ENCODE results near the gene ARFRP1.

The ARFRP1 gene, protein sequence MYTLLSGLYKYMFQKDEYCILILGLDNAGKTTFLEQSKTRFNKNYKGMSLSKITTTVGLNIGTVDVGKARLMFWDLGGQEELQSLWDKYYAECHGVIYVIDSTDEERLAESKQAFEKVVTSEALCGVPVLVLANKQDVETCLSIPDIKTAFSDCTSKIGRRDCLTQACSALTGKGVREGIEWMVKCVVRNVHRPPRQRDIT

DNA sequence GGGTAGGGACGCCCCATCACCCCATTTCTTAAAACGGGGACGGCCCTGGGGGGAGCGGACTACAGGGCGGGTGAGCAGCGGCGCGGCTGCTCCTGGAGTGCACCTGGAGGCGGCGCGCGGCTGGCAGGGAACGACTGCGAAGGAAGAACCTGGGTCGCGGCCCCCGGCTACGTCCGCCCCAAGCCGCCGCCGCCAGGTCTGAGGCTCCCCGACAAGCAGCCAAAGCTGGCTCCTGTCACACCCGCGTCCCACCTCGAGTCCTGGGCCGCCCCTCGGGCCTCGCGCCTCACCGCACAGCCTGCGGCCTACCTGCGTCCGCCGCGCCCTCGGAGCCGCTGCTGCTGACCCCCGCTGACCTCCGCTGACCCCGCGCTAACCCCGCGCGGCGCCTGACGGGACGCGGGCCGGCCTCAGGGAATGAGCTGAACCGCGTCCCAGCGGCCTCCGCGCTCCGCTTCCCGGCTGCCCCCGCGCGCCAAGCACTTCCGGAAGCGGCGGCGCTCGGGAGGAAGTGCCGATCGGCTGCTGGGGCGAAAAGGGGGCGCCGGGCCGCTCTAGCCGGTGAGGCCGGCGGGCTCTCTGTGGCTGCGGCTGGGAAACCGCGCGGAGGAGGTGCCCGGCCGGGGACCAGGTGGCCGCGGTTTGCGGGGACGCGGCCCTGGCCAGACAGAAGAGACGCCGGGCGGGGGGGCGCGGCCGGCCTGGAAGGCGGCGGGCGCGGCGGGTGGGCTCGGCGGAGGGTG lies at the start of gene ARFRP1, which contains the start of gene ZGPAT:
Gene ARFRP1, minus strand, starts transcription at position 419 of the 743 bp plus-strand sequence. CDS start 885 bp downstream, outside the sequence.
Gene ZGPAT, plus strand, starts transcription at position 482 of the 743 bp plus-strand sequence. CDS start 542 bp downstream, outside the sequence.
- peak; percentile 82 for DNase-seq (ENCODE audit: low read depth)

DNA sequence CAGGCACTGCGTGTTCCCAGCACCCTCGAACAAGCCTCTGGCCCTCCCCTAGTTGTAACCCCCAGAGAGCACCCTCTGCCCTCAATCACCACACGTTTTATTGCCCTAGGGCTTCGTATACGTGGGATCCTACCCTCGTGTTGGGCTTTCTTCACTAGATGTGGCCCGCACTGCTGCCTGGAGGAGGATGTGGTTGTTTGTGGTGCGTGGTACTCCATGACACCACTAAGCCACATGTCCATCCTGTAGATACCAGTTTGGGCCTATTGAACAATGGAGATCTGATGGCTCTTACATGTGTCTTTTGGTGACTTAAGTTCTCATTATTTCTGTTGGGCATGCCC lies 48.8 kb upstream of the ARFRP1 start:
- no peak for DNase-seq (ENCODE audit: low read depth)

DNA sequence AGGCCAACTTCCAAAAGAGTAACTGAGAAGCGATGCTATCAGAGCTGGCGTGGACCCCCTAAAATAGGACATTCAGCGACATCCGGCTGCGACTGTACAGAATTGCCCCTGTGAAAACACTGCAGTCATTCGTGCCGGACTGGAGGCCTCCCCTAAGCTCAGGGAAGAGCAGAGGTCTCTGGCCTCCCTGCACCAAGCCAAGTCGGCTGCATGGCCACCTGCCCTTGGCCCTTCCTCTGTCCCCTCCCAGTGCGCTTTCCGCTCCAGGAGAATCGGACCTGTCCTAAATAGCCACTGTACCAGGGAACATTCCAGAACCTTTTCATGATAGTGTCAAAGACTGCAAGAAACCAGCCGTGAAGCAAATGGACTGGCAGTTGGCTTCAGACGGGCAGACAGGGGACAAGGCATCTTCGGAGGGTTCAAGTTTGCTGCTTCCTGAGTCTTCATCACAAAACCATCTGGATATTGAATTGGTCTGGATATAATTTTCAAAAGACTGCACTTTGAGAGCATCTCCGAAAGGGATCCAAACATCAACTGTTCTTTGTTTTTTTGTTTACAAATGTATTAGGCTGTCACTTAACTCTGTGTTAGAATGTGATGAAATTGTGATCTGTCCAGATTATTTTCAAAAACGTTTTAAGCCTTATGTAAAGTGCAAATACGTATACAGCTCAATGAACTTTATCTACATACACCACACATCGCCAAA lies 48.3 kb upstream of the ARFRP1 start:
- no peak for DNase-seq (ENCODE audit: low read depth)

DNA sequence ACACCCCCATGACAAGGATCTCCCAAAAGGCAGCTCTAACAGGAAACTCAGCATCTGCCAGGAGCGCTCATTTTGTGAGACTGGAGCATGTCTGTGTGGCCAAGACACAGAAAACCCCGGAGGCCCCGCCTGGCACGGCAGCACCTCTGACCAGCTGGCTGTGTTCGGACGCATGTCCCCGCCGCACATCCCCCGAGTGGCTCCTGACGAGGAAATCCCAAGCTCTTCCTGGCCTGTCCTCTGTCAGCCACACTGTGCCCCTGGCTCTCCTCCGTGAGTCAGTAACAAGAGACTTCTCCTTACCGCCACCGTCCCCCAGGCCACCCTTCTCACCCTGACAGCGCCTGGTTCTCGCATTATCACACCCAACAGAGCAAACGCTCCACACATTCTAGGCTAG lies 46.2 kb upstream of the ARFRP1 start:
- DNase-seq (ENCODE audit: low read depth) = no peak

DNA sequence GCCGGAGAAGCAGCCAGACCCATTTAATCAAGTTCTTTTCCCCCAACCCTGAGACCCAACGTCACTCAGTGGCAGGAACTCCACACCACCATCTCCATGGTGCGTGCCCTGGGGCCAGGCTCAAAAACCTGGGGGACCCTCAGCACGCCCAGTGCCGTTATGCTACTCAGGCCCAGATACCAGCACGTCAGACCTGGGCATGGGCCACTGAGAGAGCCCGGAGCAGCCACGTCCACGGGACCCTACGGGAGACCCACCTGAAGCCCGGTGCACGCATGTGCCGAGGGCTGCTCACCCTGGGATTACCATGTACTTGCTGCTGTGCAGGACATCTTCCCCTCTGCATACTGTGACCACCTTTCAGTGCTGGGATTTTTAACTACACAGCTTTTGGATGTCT lies 45.6 kb upstream of the ARFRP1 start:
- DNase-seq (ENCODE audit: low read depth) = no peak

DNA sequence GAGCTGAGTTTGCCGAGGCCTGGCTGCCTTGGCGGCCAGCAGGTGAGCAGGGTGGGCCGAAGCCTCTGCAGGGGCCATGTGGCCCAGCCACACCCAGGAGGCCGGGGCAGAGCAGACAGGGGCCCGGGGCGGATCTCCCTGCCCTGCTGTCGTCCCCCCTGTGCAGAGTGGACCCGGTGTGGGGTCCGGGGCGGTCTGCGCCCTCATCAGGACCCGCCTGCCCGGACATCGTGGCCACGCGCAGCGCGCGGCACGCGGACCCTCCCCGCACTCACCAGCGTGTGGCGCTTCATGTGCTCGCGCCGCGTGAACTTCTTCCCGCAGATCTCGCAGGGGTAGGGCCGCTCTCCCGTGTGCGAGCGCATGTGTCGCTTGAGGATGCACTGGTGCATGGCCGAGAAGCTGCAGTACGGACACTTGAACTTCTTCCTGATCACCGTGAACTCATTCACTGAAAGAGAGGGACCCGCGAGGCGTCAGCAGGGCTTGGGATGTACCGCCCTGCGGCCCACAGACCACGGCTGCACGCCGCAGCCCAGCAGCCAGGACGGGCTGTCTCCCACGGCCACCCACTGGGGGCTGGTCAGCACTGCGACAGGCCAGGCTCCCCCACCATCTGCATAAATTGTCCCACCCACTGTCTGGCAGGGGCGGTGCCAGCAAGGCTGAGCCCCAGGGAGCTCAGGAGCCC lies 44.8 kb upstream of the ARFRP1 start:
- DNase-seq (ENCODE audit: low read depth) = no peak

DNA sequence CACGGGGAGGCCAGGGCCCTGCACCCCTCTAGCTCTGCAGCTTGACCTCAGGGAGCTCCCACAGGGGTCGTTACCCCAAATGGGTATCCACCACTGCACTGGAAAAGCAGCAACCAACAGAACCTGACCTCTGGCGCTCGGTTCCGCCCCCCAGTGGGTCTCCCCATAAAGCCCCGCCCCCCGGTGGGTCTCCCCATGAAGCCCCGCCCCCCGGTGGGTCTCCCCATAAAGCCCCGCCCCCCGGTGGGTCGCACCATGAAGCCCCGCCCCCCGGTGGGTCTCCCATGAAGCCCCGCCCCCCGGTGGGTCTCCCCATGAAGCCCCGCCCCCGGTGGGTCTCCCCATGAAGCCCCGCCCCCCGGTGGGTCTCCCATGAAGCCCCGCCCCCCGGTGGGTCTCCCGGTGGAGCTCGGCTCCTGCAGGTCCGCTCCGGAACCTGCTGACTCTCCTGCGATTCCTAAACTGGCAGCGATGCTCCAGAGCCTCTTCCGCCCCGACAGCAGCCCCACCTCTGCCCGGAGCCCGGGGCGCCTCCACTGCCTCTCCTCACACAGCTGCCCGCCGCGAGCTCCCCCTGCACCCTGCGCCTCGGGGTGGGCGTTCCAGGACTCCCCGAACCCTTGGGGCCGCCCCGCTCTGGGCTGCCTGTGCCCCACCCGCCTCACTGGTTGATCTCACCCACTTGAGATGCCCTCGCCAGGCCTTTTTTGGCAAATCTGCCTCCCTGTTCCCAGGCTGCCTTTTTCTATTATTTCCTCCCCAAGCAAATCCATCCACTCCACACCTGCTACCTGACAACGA lies 43.9 kb upstream of the ARFRP1 start:
- no peak for DNase-seq (ENCODE audit: low read depth)

DNA sequence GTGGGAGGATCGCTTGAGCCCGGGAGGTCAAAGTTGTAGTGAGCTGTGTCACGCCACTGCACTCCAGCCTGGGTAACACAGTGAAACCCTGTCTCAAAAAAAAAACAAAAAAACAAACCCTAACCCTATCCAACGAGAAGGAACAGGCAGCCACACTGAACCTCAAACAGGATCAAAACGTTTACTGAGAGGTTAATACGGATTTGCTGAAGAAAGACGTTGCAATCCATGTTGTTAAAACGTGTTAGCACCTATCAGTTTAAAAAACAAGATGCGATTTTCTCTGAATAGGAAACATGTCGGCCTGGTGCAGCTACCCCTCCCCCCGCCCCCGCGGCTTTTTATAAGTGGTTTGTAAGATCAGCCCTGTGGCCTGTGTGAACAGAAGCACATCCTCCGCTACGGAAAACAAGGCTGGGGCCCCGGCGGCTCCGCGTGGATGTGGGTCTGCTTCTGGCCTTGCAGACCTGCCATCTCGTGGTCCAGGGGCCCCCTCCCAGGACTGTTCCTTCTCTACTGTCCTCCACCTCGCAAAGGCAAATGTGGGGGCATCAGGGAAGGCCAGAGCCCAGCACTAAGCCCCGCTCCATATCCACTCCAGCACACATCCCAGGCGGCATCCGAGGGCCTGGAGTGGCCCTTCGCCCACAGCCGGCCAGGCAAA lies 43.2 kb upstream of the ARFRP1 start:
- no peak for DNase-seq (ENCODE audit: low read depth)

DNA sequence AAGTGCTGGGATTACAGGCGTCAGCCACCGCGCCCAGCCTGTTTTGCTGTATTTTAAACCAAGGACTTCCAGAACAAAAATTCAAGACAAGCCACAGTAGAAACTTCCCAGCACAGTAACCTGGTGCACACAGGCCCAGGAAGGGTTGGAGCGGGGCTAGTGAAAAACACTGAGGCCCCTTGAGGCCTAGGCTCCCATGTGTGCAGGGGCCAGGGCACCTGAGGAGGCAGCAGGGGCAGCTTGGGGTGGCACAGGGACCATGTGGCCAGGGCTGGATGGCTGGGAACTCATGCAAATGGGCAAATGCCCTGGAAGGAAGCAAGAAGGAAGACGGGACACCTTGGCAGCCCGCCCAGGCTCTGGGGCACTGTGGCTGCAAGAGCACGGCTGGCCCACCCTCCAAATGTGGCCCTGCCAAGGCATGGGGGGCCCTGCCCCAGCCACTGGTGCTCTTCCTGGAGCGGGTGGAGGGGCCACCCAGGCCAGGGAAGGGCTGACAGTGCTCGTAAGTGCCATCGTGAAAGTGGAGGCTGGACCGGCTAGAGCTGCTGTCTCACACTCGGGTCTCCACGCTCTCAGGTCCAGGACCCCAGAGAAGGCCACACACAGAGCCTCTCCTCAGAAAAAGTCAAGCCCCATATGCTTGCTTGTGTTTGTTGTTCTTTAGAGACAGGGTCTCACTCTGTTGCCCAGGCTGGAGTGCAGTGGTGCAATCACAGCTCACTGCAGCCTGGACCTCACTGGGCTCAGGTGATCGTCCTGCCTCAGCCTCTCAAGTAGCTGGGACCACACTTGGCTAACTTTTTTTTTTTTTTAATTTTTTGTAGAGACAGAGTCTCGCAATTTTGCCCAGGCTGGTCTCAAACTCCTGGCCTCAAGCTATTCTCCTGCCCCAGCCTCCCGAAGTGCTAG lies 42.1 kb upstream of the ARFRP1 start:
- no peak for DNase-seq (ENCODE audit: low read depth)

DNA sequence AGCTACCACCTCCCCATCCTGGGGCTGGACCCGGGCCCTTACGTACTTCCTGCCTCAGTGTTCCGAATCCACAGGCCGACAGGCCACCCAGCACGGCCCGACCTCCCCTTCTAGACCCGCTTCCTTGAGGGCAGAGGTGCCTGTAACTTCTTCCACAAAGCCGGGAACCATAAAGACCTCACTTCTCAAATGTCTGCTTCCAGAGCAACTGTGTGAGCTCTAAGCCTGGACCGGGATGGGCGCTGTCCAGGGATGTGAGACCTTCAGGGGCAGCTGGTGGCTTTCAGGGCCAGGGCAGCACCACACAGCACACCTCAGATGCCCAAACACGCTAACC lies 41.1 kb upstream of the ARFRP1 start:
- DNase-seq (ENCODE audit: low read depth) = no peak

DNA sequence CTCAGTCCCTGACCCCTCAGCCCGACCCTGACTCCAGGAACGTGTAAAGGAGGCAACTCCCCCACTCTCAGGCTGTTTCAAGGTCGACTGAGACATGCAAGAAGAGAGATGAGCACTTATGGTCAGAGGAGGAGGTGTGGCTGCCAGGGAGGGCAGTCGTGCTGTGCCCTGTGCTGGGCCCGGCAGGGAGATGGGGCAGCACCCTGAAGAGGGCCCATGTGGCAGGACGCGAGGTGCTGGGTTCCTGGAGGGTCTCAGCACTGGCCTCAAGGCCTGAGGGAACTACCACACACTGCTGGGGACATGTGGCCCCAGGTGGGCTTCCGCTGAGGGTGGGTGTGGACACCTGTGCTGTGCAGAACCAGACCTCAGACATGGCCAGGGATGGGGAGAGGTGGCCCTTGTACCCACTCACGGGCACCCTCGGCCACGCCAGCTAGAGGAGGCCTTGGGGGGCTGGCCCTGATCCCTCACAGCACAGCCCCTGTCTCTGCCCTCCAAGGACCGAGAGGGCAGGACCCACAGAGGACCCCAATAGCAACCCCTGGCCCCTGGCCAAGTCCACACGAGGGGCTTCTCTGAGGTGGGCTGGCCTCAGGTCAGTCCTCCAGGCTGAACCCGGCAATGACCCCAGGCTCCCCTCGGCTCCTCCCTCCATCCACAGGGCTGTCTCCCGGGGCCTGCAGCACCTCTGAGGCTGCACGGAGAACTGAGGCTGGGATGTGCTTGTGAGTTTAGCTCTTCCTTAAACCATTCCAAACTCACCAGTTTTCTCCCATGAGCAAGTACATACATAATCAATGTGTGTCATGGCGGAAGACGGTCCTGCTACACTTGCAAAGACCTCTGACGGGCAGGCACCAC lies 40.5 kb upstream of the ARFRP1 start:
- no peak for DNase-seq (ENCODE audit: low read depth)

DNA sequence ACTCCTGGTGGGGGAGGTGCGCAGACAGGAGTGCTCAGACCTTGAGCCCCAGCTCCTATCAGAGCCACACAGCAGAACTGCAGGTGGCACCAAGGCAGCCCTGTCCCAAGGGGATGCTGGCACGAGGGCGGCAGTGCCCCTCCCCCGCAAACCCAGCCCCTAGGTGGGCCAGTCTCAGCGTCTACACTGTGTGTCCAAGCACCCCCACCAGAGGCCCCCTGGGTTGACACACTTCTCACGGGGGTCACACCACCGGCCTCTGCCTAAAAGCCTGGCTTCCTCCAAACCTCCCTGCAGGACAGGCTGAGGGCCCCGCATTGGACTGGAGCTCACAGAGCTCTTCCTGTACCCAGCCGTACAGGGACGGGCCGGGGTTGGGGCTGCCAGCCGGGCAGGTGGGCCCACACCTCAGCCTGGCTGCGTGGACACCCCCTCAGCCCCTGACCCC lies 39.9 kb upstream of the ARFRP1 start:
- DNase-seq (ENCODE audit: low read depth) = no peak

DNA sequence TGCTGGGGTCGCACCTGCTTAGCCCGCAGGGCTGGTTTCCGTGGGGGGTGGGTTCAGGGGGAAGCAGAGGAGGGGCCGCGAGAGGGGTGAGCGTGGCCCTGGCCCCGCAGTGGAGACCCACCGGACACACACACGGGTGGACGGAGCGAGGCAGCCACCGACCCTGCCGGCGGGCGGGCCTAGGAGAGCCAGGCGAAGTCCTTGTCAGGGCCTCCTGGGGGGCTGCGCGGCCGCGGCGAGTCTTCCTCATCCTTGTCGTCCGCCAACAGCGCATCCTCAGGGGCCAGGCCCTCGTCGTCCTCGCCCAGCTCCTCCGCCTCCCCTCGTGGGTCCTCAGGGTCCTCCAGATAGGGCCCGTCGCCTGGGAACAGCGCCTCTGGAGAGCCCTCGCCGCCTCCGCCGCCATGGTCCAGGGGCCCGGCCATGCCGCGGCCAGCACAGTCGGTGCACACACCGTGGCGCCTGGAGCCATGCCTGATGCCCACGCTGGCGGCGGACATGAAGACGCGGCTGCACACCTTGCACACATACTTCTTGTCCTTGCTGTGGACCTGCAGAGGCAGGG lies 39.1 kb upstream of the ARFRP1 start:
- DNase-seq (ENCODE audit: low read depth) = no peak

DNA sequence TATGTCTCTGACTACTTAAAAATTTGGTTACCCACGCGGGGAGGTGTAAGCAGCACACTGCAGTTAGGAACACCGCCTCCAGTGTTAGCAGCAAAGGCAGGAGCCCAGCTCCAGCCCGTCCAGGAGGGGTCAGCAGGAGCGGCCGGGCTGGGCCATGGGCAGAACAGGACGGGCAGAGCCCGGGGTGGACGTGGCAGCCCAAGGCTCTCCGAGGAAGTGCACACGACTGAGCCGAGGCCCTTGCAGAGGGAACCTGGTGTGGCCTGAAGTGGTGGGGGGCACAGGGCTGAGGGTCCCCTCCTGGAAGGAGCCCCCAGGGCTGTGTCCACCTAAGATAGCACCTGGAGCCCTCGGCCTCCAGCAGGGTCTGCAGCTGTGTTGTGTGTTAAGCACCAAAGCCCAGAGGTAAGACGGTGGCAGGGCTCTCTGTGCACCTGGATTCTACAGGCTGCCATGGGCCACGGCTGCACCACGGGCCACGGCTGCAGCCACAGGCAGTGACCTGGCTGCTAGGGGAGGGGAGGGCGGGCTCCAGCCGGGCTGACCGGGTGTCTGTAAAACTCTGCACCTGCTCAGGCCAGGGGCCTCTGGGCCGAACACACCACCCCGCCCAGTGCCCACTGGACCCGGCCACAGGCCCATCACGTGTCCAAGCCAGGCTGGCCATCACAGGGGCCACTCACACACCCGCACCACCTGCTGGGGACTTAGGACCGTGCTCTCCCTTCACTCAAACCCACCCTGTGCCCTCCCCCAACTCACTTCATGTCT lies 38.4 kb upstream of the ARFRP1 start:
- DNase-seq (ENCODE audit: low read depth) = no peak

DNA sequence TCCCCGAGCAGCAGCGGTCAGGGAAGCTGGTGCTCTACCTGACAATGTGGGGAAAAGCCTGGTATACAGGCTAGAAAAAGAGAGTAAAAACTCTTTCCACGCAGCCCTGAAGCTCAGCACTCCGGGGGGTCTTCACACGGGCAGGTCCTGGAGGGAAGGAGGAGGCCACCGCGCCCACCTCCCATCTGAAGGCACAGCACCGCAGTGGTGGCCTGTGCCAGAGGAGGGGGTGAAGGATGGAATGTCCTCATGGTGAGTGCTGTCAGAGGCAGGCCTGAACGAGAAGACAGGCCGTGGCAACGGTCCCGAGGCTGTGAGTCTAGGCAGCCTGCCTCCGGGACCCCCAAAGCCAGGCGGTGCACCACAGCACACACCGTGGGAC lies 37.6 kb upstream of the ARFRP1 start:
- no peak for DNase-seq (ENCODE audit: low read depth)

DNA sequence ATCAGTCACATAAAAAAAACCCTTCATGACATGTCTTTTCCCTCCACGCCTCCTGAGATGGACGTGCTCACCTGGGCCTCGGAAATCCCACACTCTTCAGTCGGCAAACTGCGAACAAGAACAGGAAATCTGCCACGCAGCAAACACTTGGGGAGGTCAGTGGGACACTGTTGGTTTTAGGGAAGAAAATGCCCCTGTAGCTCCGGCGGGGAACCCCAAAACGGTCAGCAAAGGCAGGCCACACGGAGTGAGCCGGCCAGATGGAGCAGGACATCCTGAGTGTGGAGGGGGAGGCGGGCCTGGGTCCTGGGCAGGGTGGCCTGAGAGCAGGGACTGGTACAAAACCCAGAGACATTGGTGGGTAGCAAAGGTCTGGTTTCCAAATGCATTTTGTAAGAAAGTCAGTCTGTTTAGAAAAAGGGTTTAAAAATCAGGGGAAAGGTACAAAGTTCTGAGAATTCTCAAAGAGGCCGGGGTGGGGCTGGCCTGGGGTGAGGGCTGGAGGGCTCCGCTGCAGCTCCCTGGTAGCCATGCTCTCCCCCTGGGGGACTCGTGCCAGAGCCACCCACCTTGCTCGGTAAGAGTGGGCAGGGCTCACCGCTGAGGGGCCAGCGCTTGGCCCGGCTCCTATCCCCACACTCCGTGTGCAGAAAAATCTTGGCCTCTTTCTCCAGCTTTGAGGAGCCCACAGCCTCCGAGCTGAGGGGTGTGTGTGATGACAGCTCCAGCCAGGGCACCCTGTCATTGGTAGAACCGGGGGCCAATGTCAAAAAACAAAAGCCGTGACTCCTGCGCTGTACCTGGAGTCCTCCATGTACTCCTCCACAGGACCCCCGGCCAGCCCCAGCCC lies 37.0 kb upstream of the ARFRP1 start:
- DNase-seq (ENCODE audit: low read depth) = no peak

DNA sequence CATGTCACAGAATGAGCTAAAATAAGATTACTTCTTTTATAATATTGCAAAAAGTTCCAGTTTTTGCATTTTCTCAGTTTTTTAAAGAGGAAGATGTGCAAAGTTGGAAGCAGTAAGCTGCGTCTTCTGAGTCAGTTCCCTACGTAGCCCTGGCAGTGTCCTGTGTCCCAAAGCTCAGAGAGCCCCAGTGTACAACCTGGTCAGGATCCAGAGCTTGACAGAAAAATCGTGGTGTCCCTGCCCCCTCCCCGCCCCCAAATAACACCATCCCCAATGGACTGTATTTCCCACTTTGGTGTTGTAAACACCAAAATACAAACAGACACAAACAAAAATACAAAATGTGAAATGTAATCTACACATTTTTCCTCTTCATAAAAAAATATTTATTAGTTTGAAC lies 36.4 kb upstream of the ARFRP1 start:
- DNase-seq (ENCODE audit: low read depth) = no peak
